Suppressor macrophage (primary cell): ENCODE data around the gene MYEF2.

ENCODE experiments used
- DNase-seq, 4 experiments: peaks; one replicate each; pipeline ENCODE4 v3.0.0-alpha.2; 2020 to 2022

MYEF2 gene

DNA sequence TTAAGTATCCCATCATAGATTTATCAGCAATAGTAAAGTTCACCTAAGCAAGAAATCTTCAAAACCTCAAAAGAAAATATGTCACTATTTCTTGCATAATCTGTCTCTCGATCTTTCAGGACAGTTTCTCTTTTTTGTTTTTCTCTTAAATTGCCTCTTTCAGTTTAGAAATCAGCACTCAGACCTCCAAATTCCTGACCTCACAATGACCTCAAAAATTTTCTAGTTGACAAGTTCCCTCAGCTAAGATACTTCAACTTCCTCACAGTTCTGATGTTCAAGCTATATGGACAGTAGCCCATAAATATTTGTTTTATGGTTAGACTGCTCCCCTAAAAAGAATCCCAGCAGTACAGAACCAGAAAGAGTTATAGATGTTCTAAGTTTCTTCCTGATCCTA, 33.2 kb downstream of the MYEF2 start:
- peak in 1 of 4 experiments; percentile 3 for DNase-seq

DNA sequence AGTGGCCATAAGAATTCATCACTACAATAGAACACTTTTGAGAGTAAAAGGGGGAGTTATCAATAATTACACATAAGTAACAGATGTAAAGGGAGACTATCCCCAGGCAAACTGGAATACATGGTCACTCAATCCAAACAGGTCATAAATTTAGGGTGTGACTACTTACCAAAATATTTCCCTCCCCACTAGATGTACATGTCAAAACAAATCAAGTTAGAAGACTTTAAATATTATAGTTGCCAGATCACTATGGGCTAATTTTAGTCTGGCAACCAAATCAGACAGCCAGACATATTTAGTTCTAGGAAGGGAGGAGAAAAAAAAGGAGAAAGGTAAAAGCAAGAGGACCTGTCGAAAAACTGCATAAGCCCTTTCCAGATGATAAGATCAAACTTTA, 34.2 kb downstream of the MYEF2 start:
- no peak for DNase-seq

GRCh38 chr15:48132874-48133273, 45.2 kb downstream of the MYEF2 start:
- no peak for DNase-seq

DNA sequence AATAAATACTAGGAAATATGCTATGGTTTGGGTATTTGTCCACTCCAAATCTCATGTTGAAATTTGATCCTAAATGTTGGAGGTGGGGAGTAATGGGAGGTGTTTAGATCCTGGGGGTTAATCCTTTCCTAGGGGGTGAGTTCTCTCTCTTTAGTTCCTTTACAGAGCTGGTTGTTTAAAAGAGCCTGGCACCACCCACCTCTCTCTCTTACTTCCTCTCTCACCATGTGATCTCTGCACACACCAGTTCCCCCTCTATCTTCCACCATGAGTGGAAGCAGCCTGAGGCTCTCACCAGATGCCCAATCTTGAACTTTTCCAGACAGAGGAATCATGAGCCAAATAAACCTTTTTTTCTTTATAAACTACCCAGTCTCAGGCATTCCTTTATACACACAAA, 46.8 kb downstream of the MYEF2 start:
- peak; percentile 5 to 27 (median 18) for DNase-seq

DNA sequence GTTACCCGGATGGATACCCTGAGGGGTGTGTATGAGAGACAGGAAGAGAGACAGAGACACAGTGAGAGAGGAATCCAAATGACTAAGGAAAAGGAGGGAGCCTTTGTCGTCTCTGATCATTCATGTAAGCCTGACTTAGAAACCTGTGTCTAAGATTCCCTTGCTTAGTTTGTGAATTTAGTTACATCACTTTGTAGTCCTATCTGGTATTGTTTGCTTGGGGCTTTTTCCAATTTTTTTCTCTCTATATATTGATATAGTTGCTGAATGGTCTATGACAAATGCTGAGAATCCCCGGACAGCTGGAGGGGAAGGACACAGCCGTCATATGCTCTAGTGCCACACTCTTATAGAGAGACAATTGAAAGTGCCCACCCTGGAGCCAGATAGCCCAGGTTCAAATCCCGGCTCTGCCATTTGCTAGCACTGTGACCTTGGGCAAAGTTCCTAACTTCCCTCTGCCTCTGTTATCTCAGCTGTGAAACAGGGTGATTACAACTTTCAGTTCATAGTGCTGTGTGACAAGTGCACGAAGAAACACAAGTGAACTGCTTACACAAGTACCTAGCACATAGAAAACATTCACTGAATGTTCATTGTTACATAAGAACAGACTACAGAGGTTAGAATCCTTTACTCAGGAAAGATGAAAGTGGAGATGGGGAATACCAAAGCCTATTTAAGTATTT, 51.3 kb downstream of the MYEF2 start:
- DNase-seq: no peak

GRCh38 chr15:48121849-48122248, 56.2 kb downstream of the MYEF2 start:
- DNase-seq: no peak

DNA sequence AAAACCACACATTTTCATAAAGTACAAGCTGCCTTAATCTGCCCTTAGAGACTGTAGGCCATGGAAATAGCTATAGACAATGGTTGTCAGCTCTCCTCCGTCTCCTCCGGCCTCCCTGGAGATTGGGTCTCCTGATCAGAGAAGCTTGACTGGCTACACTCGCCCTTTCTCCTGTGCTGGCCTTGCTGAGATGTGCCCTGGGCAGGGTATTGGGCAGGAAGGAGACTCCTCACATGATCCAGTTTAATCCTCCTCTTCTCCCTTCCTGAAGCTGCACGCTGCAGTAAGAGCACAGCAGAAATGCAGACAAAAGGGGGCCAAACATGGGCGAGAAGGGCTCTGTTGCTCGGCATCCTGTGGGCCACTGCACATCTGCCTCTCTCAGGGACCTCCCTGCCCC, 57.4 kb downstream of the MYEF2 start, which contains the start of gene SLC24A5:
TSS of gene SLC24A5 (plus strand) at position 246 of the 400 bp plus-strand sequence. CDS start at position 301, 55 bp downstream.
- DNase-seq: no peak

- no peak for DNase-seq
Measured at GRCh38 chr15:48119277-48119676, 58.8 kb downstream of the MYEF2 start.

DNA sequence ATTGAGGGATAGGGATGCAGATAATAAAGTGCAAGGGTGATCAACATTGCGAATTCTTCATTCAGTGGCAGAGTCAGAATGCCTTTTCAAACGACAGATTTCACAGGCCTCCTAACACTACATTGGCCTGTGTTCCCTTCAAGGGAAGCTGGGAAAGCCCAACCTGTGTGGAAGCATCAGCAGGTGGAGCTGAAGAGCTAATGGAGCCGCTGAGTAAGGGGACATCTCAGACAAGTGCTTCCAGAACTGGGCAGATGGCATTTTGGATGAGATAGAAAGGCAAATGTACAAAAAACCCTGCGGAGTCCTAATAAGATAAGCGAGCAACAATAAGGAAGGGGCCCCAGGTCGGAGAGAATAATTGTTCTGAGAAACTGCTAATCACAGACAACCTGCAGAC, 65.9 kb downstream of the MYEF2 start:
- peak in 1 of 4 experiments; percentile 2 for DNase-seq

GRCh38 chr15:48109856-48110531, 68.1 kb downstream of the MYEF2 start:
- DNase-seq: no peak

GRCh38 chr15:48109212-48109611, 68.9 kb downstream of the MYEF2 start:
- no peak for DNase-seq

- no peak for DNase-seq
Measured at GRCh38 chr15:48105936-48106335, 72.2 kb downstream of the MYEF2 start.

GRCh38 chr15:48103647-48104046, 74.4 kb downstream of the MYEF2 start:
- DNase-seq: no peak

GRCh38 chr15:48102167-48102566, 75.9 kb downstream of the MYEF2 start:
- DNase-seq: no peak

DNA sequence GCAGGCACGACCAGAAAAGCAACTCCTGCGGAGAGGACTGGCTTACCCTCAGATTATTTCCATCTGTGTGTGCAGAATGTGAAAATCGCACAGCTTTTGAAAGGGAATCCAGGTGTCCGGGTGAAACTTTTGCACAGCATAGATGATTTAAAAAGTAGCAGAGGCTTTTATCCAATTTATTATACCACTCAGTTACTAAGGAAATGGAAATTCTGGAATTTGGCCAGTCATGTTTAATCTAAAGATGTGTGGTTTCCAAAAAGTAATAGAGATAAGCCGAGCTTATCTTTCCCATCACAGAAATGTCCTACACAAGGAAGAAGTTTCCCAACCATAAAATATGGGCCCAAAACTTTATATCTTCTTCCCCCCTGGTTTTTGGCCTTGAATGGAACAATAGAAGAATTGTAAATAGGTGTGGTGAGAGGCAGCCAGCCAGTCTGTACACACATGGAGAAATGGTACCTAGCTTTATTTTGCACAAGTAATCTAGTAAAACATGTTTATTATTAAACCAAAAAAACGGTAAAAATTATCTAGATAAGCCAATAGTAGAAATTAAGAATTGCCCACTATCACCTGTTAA, 76.6 kb downstream of the MYEF2 start:
- DNase-seq: no peak

- DNase-seq: no peak
Measured at GRCh38 chr15:48097264-48097663, 80.8 kb downstream of the MYEF2 start.

- DNase-seq: peak; percentile 4 to 50 (median 22)
Measured at GRCh38 chr15:48096813-48097212, 81.3 kb downstream of the MYEF2 start.

- no peak for DNase-seq
Measured at GRCh38 chr15:48096355-48096786, 81.7 kb downstream of the MYEF2 start.

- DNase-seq: no peak
Measured at GRCh38 chr15:48091522-48091921, 86.6 kb downstream of the MYEF2 start.

GRCh38 chr15:48090666-48091065, 87.4 kb downstream of the MYEF2 start:
- DNase-seq: no peak

- no peak for DNase-seq
Measured at GRCh38 chr15:48090115-48090514, 88.0 kb downstream of the MYEF2 start.

DNA sequence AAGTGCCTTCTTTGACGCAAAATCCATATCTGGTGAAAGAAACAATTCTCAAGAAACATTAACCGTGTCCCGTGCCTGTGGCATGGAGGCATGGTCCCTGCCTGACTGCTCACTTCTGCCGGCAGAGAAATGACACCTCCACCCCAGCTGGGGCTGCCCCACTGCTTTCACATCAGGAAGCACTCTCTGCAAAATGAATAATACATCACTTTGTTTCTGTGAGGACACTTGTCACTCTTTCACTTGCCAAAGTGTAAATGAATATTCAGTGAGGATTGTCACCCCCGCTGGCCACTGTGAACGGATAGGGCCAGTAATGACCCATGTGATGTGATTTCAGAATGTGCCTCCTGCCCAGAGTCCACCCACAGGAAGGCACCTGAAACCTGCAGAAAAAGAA, 88.4 kb downstream of the MYEF2 start:
- no peak for DNase-seq

DNA sequence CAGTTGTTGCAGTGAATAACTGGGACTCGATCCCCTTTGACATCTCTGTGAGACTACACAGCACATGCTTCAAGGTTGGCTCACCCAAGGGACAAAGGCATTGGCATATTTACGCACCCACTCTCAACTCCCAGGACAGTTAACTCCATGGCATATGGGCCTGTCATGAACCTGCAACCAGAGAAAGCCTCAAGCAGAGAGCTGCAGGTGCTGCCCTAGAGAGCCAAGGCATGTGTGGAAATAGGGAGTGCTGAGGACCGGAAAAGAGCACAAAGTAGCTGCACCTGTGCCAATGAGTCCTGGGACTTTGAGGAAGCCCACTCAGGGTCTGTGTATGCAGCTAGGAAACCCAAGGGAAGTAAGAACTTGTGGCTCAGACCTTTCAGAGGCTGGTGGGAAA, 90.3 kb downstream of the MYEF2 start:
- no peak for DNase-seq

DNA sequence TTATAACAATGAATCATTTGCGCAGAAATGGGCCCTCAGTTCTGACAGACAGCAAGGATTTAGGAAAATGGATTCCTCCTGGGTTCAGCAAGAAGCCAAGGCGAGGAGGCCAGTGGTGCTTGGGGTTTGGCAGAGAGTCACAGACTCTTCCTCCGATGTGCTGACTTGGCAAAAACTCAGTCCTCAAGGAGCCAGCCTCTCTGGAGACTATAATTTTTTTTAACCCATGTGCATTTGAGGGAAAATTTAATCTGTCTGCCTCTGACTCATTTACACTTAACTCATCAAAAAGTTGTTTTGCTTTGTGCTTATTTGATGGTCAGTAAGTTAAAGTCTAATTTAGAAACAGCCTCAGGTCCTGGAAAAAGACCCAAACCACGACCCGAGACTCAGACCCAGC, 91.5 kb downstream of the MYEF2 start:
- no peak for DNase-seq
